ENCODE data around the gene MDGA2.
"Not testable (repeated sequence)": the region's sequence is repeated elsewhere in the genome, so short reads cannot be mapped to it uniquely, and the experiment has no call there.

Gene MDGA2

DNA sequence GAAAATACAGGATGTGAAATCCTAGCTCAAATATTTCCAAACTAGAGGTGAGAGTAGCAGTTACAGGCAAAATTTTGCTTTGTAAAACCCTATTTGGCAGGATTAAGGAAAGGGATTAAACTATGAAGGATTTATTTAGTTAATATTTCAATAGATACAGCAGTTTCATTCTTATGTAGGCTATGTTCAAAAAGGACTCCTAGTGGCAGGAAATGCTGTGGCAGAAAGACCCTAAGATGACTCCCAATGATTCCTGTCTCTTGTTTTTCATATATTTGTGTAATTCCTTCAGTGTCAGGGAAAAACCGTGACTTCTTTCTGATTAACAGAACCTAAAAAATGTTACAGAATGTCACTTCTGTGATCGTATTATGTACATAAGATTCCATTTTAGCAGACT lies 724.3 kb downstream of the MDGA2 start:
- DNase-seq (ENCODE audit: low read depth, low spot score), result no peak

DNA sequence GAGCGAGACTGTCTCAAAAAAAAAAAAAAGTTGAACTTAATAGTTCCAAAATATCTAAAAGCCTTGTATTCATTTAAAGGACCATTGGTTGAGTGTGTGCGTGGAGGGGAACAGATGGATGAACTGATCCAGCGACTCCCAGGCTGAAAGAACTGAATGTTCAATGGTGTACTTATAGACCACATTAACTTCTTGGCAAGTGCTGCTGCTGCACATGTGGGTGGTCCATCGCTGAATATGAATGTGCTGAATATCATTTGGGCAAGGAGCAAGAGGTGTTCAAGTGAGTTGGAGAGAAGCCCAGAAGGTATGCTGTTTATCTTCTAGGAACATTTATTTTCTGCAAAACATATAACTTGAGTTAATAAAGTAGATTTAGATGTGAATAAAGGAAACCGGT lies 734.8 kb downstream of the MDGA2 start:
- no peak for DNase-seq (ENCODE audit: low read depth, low spot score)

GRCh38 chr14:46920542-46920941 lies 754.9 kb downstream of the MDGA2 start:
- DNase-seq (ENCODE audit: low read depth, low spot score), result no peak

- DNase-seq (ENCODE audit: low read depth, low spot score), result not testable (repeated sequence)
Measured at GRCh38 chr14:46915539-46915938, 759.9 kb downstream of the MDGA2 start.

DNA sequence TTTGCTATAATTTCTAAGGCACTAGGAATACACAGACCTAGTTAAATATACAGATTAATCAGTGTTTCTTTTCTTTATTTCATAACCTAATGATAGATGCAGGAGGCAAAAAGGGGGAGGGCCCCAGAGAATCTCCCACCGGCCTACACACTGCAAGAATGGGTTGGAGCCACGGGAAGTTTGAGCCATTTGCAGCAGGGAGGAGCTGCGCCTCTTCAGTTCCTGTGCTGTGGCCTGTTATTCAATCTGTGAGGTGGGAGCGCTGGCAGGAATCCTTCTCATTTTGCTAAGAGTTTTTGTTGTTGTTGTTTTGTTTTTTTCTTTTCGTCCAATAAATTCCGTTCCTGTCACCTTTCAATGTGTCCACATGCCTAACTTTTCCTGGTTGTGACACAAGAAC lies 772.6 kb downstream of the MDGA2 start:
- DNase-seq (ENCODE audit: low read depth, low spot score), result no peak

DNA sequence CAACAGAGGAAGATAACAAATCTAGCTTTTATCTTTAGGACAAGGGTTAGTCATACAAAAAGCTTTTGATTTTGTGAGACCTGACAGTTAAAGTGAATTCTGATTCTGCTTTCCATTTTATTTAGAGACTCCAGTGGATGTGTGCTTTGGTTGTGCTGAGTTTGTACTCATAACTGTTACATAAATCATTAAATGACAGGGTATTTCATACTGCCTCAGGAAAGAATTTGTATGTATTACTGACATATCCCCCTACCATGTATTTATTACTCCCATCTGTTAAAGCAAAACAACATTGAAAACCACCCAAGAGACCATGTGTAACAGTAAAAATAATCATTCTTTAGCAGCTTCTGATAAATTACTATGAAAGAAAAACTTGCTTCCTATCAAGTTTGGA lies 780.9 kb downstream of the MDGA2 start:
- DNase-seq (ENCODE audit: low read depth, low spot score), result no peak

- DNase-seq (ENCODE audit: low read depth, low spot score), result no peak
Measured at GRCh38 chr14:46887144-46887543, 788.3 kb downstream of the MDGA2 start.

- no peak for DNase-seq (ENCODE audit: low read depth, low spot score)
Measured at GRCh38 chr14:46885566-46885965, 789.8 kb downstream of the MDGA2 start.

GRCh38 chr14:46861753-46862152 lies 813.7 kb downstream of the MDGA2 start:
- DNase-seq (ENCODE audit: low read depth, low spot score), result no peak

DNA sequence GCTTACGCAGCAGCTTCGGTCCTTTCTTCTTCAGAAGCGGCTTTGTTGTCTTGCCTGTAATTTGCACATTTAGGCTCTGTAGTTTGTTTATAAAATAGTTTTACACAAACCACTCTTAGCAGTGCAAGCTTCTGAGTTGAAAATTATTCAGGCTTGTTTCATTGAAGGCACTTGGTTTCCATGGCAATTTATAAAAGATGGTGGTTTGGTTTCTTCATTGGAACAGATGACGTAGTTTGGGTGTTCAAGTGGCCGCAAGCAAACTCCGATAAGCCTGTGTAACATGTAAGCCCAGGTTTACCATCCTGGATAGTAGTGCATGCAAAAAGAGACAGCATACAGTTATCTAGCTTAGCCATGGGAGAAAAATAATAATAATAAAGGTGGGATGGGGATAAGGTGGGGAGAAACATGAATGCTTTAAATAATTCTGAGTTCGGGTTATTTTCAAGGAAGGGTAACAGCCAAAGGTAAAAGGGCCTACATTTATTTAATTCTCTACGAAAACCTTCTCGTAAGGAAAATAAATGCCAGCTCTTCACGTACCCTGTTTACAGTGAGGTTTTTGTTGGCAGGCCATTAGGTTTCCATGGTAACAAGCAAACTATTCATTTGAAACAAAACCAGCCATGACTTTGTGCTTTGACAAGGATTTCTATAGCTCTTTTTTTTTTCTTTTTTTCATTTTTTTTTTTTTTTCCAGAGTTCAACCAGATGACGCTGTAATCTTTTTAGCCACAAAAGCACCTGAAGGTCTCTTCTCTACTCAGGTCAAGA lies 834.3 kb downstream of the MDGA2 start:
- no peak for DNase-seq (ENCODE audit: low read depth, low spot score)

GRCh38 chr14:46820291-46820690 lies 855.1 kb downstream of the MDGA2 start:
- DNase-seq (ENCODE audit: low read depth, low spot score), result no peak

- DNase-seq (ENCODE audit: low read depth, low spot score), result no peak
Measured at GRCh38 chr14:46819117-46819516, 856.3 kb downstream of the MDGA2 start.

- DNase-seq (ENCODE audit: low read depth, low spot score), result no peak
Measured at GRCh38 chr14:46818147-46818546, 857.3 kb downstream of the MDGA2 start.

- DNase-seq (ENCODE audit: low read depth, low spot score), result no peak
Measured at GRCh38 chr14:46793144-46793543, 882.3 kb downstream of the MDGA2 start.

Measured in activated CD4-positive, CD25-positive, alpha-beta regulatory T cell treated with anti-CD3 and anti-CD28 coated beads, Interleukin-2, amount 50 U/mL, for 16 hours (primary cell).